ENCODE measurements around the gene ZFAND5.
A peak's percentile ranks its signal among the peaks of the same experiment; 100 is the strongest.

The ZFAND5 gene

GRCh38 chr9:72384710-72385485 is 19.9 kb upstream of the ZFAND5 start:
- DNase-seq (ENCODE audit: low read depth in 1 of 2, low spot score in 1 of 2): no peak
- in situ Hi-C loops (cut with HindIII; ENCODE audit: low pct_unique_long_range_greater_than_20kb, low sequenced_read_pairs): no loop called here
- TF ChIP-seq JUND (IDR thresholded peaks at IDR 0.05; ENCODE audit: low read depth): no peak

GRCh38 chr9:72383978-72384709 is 19.1 kb upstream of the ZFAND5 start:
- no peak for TF ChIP-seq JUND (IDR thresholded peaks at IDR 0.05; ENCODE audit: low read depth)
- DNase-seq (ENCODE audit: low read depth in 1 of 2, low spot score in 1 of 2): no peak
- in situ Hi-C loops (cut with HindIII; ENCODE audit: low pct_unique_long_range_greater_than_20kb, low sequenced_read_pairs): no loop called here

- in situ Hi-C loops (cut with HindIII; ENCODE audit: low pct_unique_long_range_greater_than_20kb, low sequenced_read_pairs): no loop called here
- no peak for TF ChIP-seq JUND (IDR thresholded peaks at IDR 0.05; ENCODE audit: low read depth)
Measured at GRCh38 chr9:72382405-72382804, 17.4 kb upstream of the ZFAND5 start.

GRCh38 chr9:72377041-72377440 is 12.0 kb upstream of the ZFAND5 start:
- TF ChIP-seq JUND (IDR thresholded peaks at IDR 0.05; ENCODE audit: low read depth): no peak
- DNase-seq (ENCODE audit: low read depth in 1 of 2, low spot score in 1 of 2): no peak
- in situ Hi-C loops (cut with HindIII; ENCODE audit: low pct_unique_long_range_greater_than_20kb, low sequenced_read_pairs): no loop called here

More at GRCh38 chr9:72382405-72382804, 17.4 kb upstream of the ZFAND5 start:
- DNase-seq (ENCODE audit: low read depth in 1 of 2, low spot score in 1 of 2): no peak

- in situ Hi-C loops (cut with HindIII; ENCODE audit: low pct_unique_long_range_greater_than_20kb, low sequenced_read_pairs): no loop called here
- no peak for TF ChIP-seq JUND (IDR thresholded peaks at IDR 0.05; ENCODE audit: low read depth)
- no peak for DNase-seq (ENCODE audit: low read depth in 1 of 2, low spot score in 1 of 2)
Measured at GRCh38 chr9:72371151-72371550, 6.1 kb upstream of the ZFAND5 start.

- peak; percentile 44 to 84 for DNase-seq (ENCODE audit: low read depth in 1 of 2, low spot score in 1 of 2)
- in situ Hi-C loops (cut with HindIII; ENCODE audit: low pct_unique_long_range_greater_than_20kb, low sequenced_read_pairs): no loop called here
- TF ChIP-seq JUND (IDR thresholded peaks at IDR 0.05; ENCODE audit: low read depth): no peak
Measured at GRCh38 chr9:72365525-72366256, 683 bp upstream of the ZFAND5 start.

GRCh38 chr9:72363908-72364678 is 915 bp downstream of the ZFAND5 start:
- in situ Hi-C loops (cut with HindIII; ENCODE audit: low pct_unique_long_range_greater_than_20kb, low sequenced_read_pairs): no loop called here
- DNase-seq (ENCODE audit: low read depth in 1 of 2, low spot score in 1 of 2): peak; percentile 44 to 48
- TF ChIP-seq JUND (IDR thresholded peaks at IDR 0.05; ENCODE audit: low read depth): no peak

GRCh38 chr9:72363236-72363635 is 1.8 kb downstream of the ZFAND5 start:
- no peak for TF ChIP-seq JUND (IDR thresholded peaks at IDR 0.05; ENCODE audit: low read depth)
- in situ Hi-C loops (cut with HindIII; ENCODE audit: low pct_unique_long_range_greater_than_20kb, low sequenced_read_pairs): no loop called here
- no peak for DNase-seq (ENCODE audit: low read depth in 1 of 2, low spot score in 1 of 2)

GRCh38 chr9:72362680-72363139 is 2.3 kb downstream of the ZFAND5 start:
- peak; percentile 40 to 49 for DNase-seq (ENCODE audit: low read depth in 1 of 2, low spot score in 1 of 2)
- in situ Hi-C loops (cut with HindIII; ENCODE audit: low pct_unique_long_range_greater_than_20kb, low sequenced_read_pairs): no loop called here
- TF ChIP-seq JUND (IDR thresholded peaks at IDR 0.05; ENCODE audit: low read depth): no peak

GRCh38 chr9:72362118-72362531 is 2.9 kb downstream of the ZFAND5 start:
- in situ Hi-C loops (cut with HindIII; ENCODE audit: low pct_unique_long_range_greater_than_20kb, low sequenced_read_pairs): no loop called here
- TF ChIP-seq JUND (IDR thresholded peaks at IDR 0.05; ENCODE audit: low read depth): no peak
- DNase-seq (ENCODE audit: low read depth in 1 of 2, low spot score in 1 of 2): peak in 1 of 2 experiments; percentile 33

- DNase-seq (ENCODE audit: low read depth in 1 of 2, low spot score in 1 of 2): no peak
- TF ChIP-seq JUND (IDR thresholded peaks at IDR 0.05; ENCODE audit: low read depth): no peak
- in situ Hi-C loops (cut with HindIII; ENCODE audit: low pct_unique_long_range_greater_than_20kb, low sequenced_read_pairs): no loop called here
Measured at GRCh38 chr9:72361217-72361616, 3.8 kb downstream of the ZFAND5 start.

- in situ Hi-C loops (cut with HindIII; ENCODE audit: low pct_unique_long_range_greater_than_20kb, low sequenced_read_pairs): no loop called here
- no peak for TF ChIP-seq JUND (IDR thresholded peaks at IDR 0.05; ENCODE audit: low read depth)
- no peak for DNase-seq (ENCODE audit: low read depth in 1 of 2, low spot score in 1 of 2)
Measured at GRCh38 chr9:72360324-72360723, 4.7 kb downstream of the ZFAND5 start.
